Ovary (tissue), 9 donors: ENCODE measurements around the gene MAP3K10. TPM values are rescaled to one million over a fixed set of nuclear protein-coding genes. Genes with fewer than 3 reads are reported as not detected.
"Not testable (repeated sequence)": the region's sequence is repeated elsewhere in the genome, so short reads cannot be mapped to it uniquely, and the experiment has no call there.

ENCODE experiments used
- DNase-seq, 5 donors: peaks; one replicate each; pipeline ENCODE4 v3.0.0-alpha.2; 2019 to 2020
- H3K27ac ChIP-seq, 2 donors: fragments of 200-600 bp; one replicate each; pipeline versions ENCODE4 v1.5.1 to v1.8.0; 2019 to 2022
- H3K27me3 ChIP-seq: fragments of 200-600 bp; one replicate; pipeline ENCODE4 v1.8.0; 2022
- H3K36me3 ChIP-seq: fragments of 200-600 bp; sonication (generic); one replicate; pipeline ENCODE4 v1.5.1; 2019
- H3K4me1 ChIP-seq: one replicate; pipeline ENCODE4 v1.8.1; 2013; ENCODE audit warnings: mild to moderate bottlenecking, moderate library complexity; ENCODE audit not compliant: insufficient read depth
- H3K4me3 ChIP-seq: fragments of 200-600 bp; sonication (generic); one replicate; pipeline ENCODE4 v1.5.1; 2017
- H3K9me3 ChIP-seq, 2 donors: fragments of 200-600 bp in 1 of 2; sonication (generic) in 1 of 2; one replicate each; pipeline versions ENCODE4 v1.5.1 to v1.8.1; 2013 to 2019; ENCODE audit warnings: mild to moderate bottlenecking in 1 of 2, moderate library complexity in 1 of 2
- CTCF ChIP-seq, 3 donors: fragments of 450-650 bp in 2 of 3; fragments of 200-600 bp in 1 of 3; IDR thresholded peaks; one replicate each; pipeline versions ENCODE4 v1.5.1 to v1.8.0; 2016 to 2022; ENCODE audit warnings: antibody characterized with exemption in 3 of 3, mild to moderate bottlenecking in 1 of 3
- EP300 ChIP-seq: sonication (generic); formaldehyde crosslinking; IDR thresholded peaks from one replicate; pipeline ENCODE4 v1.6.1; 2017; ENCODE audit warnings: antibody characterized with exemption
- POLR2A ChIP-seq: fragments of 450-650 bp; IDR thresholded peaks from one replicate; pipeline ENCODE4 v1.6.1; 2017; ENCODE audit warnings: antibody characterized with exemption, mild to moderate bottlenecking, moderate library complexity
- WGBS, 3 donors: extraction: QIAGEN DNeasy Blood & Tissue Kit in 1 of 3; methylation state at CpG; one replicate each; pipeline versions ENCODE4 v1.1.5 to v1.1.7; 2013 to 2017; 5-methylcytosine and 5-hydroxymethylcytosine counted together
- intact Hi-C, 4 donors: fragments of 100-400 bp; cut with DNase I; formaldehyde crosslinking; loops; one replicate each; pipeline versions ENCODE4 v1.11.0 to v1.15.1; 2022 to 2023
- polyA plus RNA-seq, 2 donors: library from polyadenylated mRNA; stranded (reverse); fragments of 200-250 nt in 1 of 2; fragments of 350-450 nt in 1 of 2; fragmentation: Illumina TruSeq in 1 of 2; extraction: RNeasy Lipid Tissue Mini Kit (QIAGEN cat#74804) in 1 of 2; gene quantifications; one replicate each; pipeline ENCODE4 v1.2.3, GENCODE V29; 2013 to 2014
- total RNA-seq, 7 donors: library from RNA; depleted of rRNA in 2 of 7; stranded (reverse); fragments of >200 nt in 2 of 7; fragmentation: NEBNext Ultra II Directional in 3 of 7; extraction: Animal tissue kit (Norgen Biotek cat#: 25700) in 3 of 7; gene quantifications; one replicate each; pipeline versions ENCODE4 v1.1.0 to v1.2.4, GENCODE V29; 2016 to 2023
- donor health status: DM: no; HTN: no; CAD: no; lungs with moderate emphysema.
- donor health status: DM: no; HTN: no; CAD: no.
- donor health status: Bipolar disorder and iron deficiency.
- donor health status: DM: yes; HTN: yes; CAD: no.
- donor health status: DM: no; HTN: no; CAD: no.
- donor health status: DM: yes; HTN: yes; CAD: no.

MAP3K10 gene
- total and polyA plus RNA-seq, 9 donors: 1.2 to 26.2 (median 14.6) TPM

DNA sequence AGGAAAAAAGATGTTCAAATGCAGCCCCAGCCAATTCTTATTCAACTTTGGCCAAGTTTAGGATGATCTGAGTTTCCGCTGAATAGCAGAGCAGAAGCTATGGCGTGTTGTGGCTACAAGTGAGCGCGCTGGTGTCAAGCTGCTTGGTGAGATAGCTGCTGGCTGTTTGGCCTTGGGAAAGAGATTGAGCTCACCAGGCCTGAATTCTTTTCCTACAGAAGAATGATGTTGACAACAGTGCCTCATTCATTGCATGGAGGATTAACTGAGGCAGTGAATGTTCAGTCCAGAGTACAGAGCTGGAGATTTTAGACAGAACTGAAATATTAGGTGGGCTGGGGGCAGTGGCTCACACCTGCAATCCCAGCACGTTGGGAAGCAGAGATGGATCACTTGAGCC, 31.5 kb upstream of the MAP3K10 start:
- no peaks in the 10 kb centered on the region for H3K36me3 ChIP-seq
- no peak for TF ChIP-seq CTCF (IDR thresholded peaks at IDR 0.05)
- 6 to 44% (median 17%) methylated on average over 5 of the region's 5 CpGs for WGBS, 3 donors
- no peaks in the 10 kb centered on the region for H3K27me3 ChIP-seq
- peaks cover 1% of the 10 kb centered on the region for H3K4me1 ChIP-seq
- no peak for DNase-seq
- no peak overlapping the region for H3K4me3 ChIP-seq
- H3K9me3 ChIP-seq: no peaks in the 10 kb centered on the region
- intact Hi-C loops: no loop called here
- H3K27ac ChIP-seq: no peak overlapping the region

DNA sequence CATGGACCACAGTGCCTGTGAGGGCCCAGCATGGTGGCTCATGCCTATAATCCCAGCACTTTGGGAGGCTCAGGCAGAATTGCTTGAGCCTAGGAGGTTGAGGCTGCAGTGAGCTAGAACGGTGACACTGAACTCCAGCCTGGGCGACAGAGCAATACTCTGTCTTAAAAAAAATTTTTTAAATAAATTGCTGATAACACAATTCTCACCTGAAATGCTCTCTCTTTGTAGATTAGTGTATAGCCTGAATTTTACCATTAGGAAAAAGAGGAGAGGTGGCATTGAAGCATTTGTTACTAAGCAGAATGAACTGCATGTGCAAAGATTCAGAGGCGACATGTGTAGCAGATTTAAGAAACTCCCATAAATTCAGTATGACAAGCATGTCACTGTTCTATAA, 29.1 kb upstream of the MAP3K10 start:
- TF ChIP-seq CTCF (IDR thresholded peaks at IDR 0.05): no peak
- no peak for TF ChIP-seq EP300
- TF ChIP-seq POLR2A: no peak
- intact Hi-C loops: no loop called here
- no peaks in the 10 kb centered on the region for H3K9me3 ChIP-seq
- H3K36me3 ChIP-seq: no peaks in the 10 kb centered on the region
- no peak for DNase-seq
- no peaks in the 10 kb centered on the region for H3K27me3 ChIP-seq
- H3K4me3 ChIP-seq: no peak overlapping the region
- no peak overlapping the region for H3K27ac ChIP-seq
- peaks cover 1% of the 10 kb centered on the region for H3K4me1 ChIP-seq
- WGBS, 3 donors: 85 to 98% (median 94%) methylated on average over 3 of the region's 3 CpGs

DNA sequence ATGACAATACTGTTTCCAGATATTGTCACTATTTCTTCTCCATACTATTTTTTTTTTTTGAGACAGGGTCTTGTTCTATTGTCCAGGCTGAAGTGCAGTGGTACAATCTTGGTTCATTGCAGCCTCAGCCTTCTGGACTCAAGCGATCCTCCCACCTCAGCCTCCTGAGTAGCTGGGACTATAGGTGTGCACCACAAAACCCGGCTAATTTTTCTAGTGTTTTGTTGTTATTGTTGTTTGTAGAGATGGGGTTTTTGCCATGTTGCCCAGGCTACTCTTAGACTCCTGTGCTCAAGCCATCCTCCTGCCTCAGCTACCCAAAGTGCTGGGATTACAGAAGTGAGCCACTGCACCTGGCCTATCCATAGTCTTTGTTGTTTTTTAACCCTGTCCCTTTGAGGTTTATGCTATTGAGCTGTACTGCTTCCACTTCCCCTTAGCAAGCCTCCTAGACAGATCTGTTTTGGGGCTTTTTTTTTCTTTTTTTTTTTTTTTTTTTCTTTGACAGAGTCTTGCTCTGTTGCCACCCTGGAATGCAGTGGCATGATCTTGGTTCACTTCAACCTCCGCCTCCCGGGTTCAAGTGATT, 27.6 kb upstream of the MAP3K10 start:
- Histone ChIP-seq H3K4me3 (no peak overlapping the region), H3K27ac (no peak overlapping the region), H3K36me3 (no peaks in the 10 kb centered on the region), H3K9me3 (no peaks in the 10 kb centered on the region), H3K27me3 (no peaks in the 10 kb centered on the region), H3K4me1 (peaks cover 1% of the 10 kb centered on the region)
- WGBS, 3 donors: 76 to 88% (median 81%) methylated on average over 4 of the region's 4 CpGs
- intact Hi-C loops: no loop called here
- no peak for DNase-seq
- TF ChIP-seq EP300 (no peak), POLR2A (no peak), CTCF (IDR thresholded peaks at IDR 0.05) (no peak)

- Histone ChIP-seq H3K4me1 (no peaks in the 10 kb centered on the region), H3K27ac (no peak overlapping the region), H3K36me3 (no peaks in the 10 kb centered on the region), H3K4me3 (no peak overlapping the region), H3K27me3 (no peaks in the 10 kb centered on the region), H3K9me3 (no peaks in the 10 kb centered on the region)
- DNase-seq: peak in 2 of 5 donors; percentile 36 to 44
- WGBS, 3 donors: 11 to 12% (median 11%) methylated on average over 10 of the region's 10 CpGs
- TF ChIP-seq EP300 (no peak), POLR2A (no peak)
- intact Hi-C loops: no loop called here
Observed at GRCh38 chr19:40165362-40165937, 25.8 kb upstream of the MAP3K10 start.

DNA sequence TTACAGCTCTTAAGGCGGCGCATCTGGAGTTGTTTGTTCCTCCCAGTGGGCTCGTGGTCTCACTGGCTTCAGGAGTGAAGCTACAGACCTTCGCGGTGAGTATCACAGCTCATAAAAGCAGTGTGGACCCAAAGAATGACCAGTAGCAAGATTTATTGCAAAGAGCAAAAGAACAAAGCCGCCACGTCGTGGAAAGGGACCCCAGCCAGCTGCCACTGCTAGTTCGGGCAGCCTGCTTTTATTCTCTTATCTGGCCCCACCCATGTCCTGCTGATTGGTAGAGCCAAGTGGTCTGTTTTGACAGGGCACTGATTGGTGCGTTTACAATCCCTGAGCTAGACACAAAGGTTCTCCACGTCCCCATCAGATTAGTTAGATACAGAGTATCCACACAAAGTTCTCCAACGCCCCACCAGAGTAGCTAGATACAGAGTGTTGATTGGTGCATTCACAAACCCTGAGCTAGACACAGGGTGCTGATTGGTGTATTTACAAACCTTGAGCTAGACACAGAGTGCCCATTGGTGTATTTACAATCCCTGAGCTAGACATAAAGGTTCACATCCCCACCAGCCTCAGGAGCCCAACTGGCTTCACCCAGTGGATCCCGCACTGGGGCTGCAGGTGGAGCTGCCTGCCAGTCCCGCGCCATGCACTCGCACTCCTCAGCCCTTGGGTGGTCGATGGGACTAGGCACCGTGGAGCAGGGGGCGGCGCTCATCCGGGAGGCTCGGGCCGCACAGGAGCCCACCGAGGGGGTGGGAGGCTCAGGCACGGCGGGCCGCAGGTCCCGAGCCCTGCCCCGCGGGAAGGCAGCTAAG, 21.5 kb upstream of the MAP3K10 start:
- H3K4me3 ChIP-seq, intact Hi-C loops, H3K36me3 ChIP-seq, H3K9me3 ChIP-seq, H3K4me1 ChIP-seq, DNase-seq, H3K27ac ChIP-seq, H3K27me3 ChIP-seq: not testable (repeated sequence)
- WGBS, 3 donors: 75 to 76% (median 75%) methylated on average over 30 of the region's 30 CpGs

GRCh38 chr19:40170303-40170989, 20.8 kb upstream of the MAP3K10 start:
- DNase-seq, H3K36me3 ChIP-seq, H3K4me3 ChIP-seq, intact Hi-C loops, H3K9me3 ChIP-seq, H3K27me3 ChIP-seq, H3K4me1 ChIP-seq, H3K27ac ChIP-seq: not testable (repeated sequence)
- 67 to 80% (median 76%) methylated on average over 36 to 39 of the region's 39 CpGs for WGBS, 3 donors

GRCh38 chr19:40171293-40171692, 19.9 kb upstream of the MAP3K10 start:
- H3K4me3 ChIP-seq, H3K9me3 ChIP-seq, DNase-seq, H3K27ac ChIP-seq, H3K27me3 ChIP-seq, intact Hi-C loops, H3K4me1 ChIP-seq, H3K36me3 ChIP-seq: not testable (repeated sequence)
- 84 to 87% (median 87%) methylated on average over 4 of the region's 4 CpGs for WGBS, 3 donors
